Amygdala (tissue), 56 donors: ENCODE measurements around the gene UAP1.

Experiments
- DNase-seq, 56 donors: peaks; one replicate each; lab custom pipeline; 2025; lab: John Stamatoyannopoulos, UW

Gene UAP1

GRCh38 chr1:162649583-162649982 is 88.1 kb downstream of the UAP1 start:
- DNase-seq = no peak
